Fibroblast of lung (primary cell): ENCODE data around the gene KCTD11. TPM values are rescaled to one million over a fixed set of nuclear protein-coding genes. Genes with fewer than 3 reads are reported as not detected.
"Not testable (repeated sequence)": the region's sequence is repeated elsewhere in the genome, so short reads cannot be mapped to it uniquely, and the experiment has no call there.

Source experiments
- DNase-seq, 2 donors: peaks; one replicate each; pipeline versions ENCODE4 v3.0.0 to v3.0.0-alpha.2; 2010; ENCODE audit warnings: low read depth in 2 of 2
- H2AFZ ChIP-seq: 2 replicates; pipeline ENCODE4 v1.5.1; 2012; ENCODE audit warnings: low read length, control low read depth, inconsistent platforms
- H3K27ac ChIP-seq: 2 replicates; pipeline ENCODE4 v1.5.1; 2011; ENCODE audit warnings: low read length, control low read depth; ENCODE audit not compliant: insufficient read depth
- H3K27me3 ChIP-seq: 2 replicates; pipeline ENCODE4 v1.5.1; 2011; ENCODE audit warnings: mild to moderate bottlenecking, low read length; ENCODE audit not compliant: control insufficient read depth, insufficient read depth
- H3K36me3 ChIP-seq: 2 replicates; pipeline ENCODE4 v1.5.1; 2011; ENCODE audit warnings: low read length; ENCODE audit not compliant: control insufficient read depth, insufficient read depth
- H3K4me1 ChIP-seq: 2 replicates; pipeline ENCODE4 v1.5.1; 2011; ENCODE audit warnings: low read length; ENCODE audit not compliant: control insufficient read depth, insufficient read depth; ENCODE audit errors: extremely low read depth
- H3K4me2 ChIP-seq: 2 replicates; pipeline ENCODE4 v1.5.1; 2011; ENCODE audit warnings: low read length, control low read depth; ENCODE audit not compliant: insufficient read depth; ENCODE audit errors: extremely low read depth
- H3K4me3 ChIP-seq, 4 experiments: fragments of 200-600 bp in 1 of 4; sonication (generic) in 1 of 4; replicated peaks in 1 of 4; 2 replicates each; pipeline ENCODE4 v1.5.1; 2011 to 2016; ENCODE audit warnings: low read length in 4 of 4, low read depth in 3 of 4, mild to moderate bottlenecking in 3 of 4, control low read depth in 2 of 4, inconsistent platforms in 1 of 4, mixed read lengths in 1 of 4; ENCODE audit not compliant: insufficient read depth in 1 of 4; ENCODE audit errors: control extremely low read depth in 1 of 4
- H3K79me2 ChIP-seq: 2 replicates; pipeline ENCODE4 v1.5.1; 2012; ENCODE audit warnings: mild to moderate bottlenecking, low read length, inconsistent platforms; ENCODE audit not compliant: control insufficient read depth, insufficient read depth
- H3K9ac ChIP-seq: 2 replicates; pipeline ENCODE4 v1.5.1; 2011; ENCODE audit warnings: mild to moderate bottlenecking, low read length, control low read depth; ENCODE audit not compliant: insufficient read depth
- H3K9me3 ChIP-seq: 2 replicates; pipeline ENCODE4 v1.5.1; 2012; ENCODE audit warnings: low read depth, low read length; ENCODE audit not compliant: control insufficient read depth, insufficient read depth
- H4K20me1 ChIP-seq: 2 replicates; pipeline ENCODE4 v1.5.1; 2011; ENCODE audit warnings: low read length; ENCODE audit not compliant: control insufficient read depth, insufficient read depth; ENCODE audit errors: extremely low read depth
- EZH2 ChIP-seq: IDR thresholded peaks from 2 replicates; pipeline ENCODE4 v1.5.1; 2012; ENCODE audit warnings: low read length, control low read depth, mild to moderate bottlenecking; ENCODE audit errors: missing control alignments
- polyA plus RNA-seq, 2 donors: library from polyadenylated mRNA; depleted of rRNA in 1 of 2; stranded (reverse) in 1 of 2; unstranded in 1 of 2; fragments of >200 nt; gene quantifications; 2 replicates each; pipeline ENCODE4 v1.2.1, GENCODE V29; 2011 to 2012; ENCODE audit warnings: missing spikeins in 1 of 2
- total RNA-seq: library from RNA; depleted of rRNA; stranded (reverse); fragments of >200 nt; gene quantifications from 2 replicates; pipeline ENCODE4 v1.2.1, GENCODE V29; 2014
- TF ChIP-seq, protein P1 (sequence below), 2 donors: IDR thresholded peaks in 1 of 2; conservative IDR thresholded peaks in 1 of 2; 1 replicate in 1 of 2; 2 replicates in 1 of 2; pipeline ENCODE4 v1.5.1; 2011 to 2012; ENCODE audit warnings: low read length in 2 of 2, control low read depth in 1 of 2, inconsistent platforms in 1 of 2, low read depth in 1 of 2, mild to moderate bottlenecking in 1 of 2

KCTD11 gene
- total and polyA plus RNA-seq, 2 donors (not counting 1 experiment from before 2014, with no cell fraction given), result 8.8 to 11.9 TPM

DNA sequence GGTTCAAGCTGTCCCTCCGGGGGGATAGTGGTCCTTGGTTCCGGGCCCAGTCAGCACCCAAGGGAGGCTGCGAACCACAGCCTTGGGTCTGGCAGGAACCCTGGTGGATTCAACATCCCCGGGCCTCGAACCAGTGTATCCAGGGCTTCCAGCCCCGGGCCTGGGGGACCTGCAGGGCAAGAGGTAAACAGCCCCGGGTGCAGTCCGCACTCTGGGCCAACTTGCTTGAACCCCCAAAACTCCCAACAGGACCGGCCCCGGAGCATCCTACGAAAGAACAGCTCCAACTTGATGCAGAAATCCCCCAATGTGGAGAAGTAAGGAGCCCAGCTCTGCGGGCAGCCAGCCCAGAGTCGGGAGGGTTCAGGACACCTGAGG, 21.3 kb upstream of the KCTD11 start:
- Histone ChIP-seq H3K27me3 (peaks cover 7% of the 10 kb centered on the region), H3K36me3 (no peaks in the 10 kb centered on the region), H3K9me3 (no peaks in the 10 kb centered on the region), H2AFZ (peak overlapping the region; percentile 72), H3K27ac (no peak overlapping the region), H3K4me1 (no peaks in the 10 kb centered on the region), H3K9ac (peak overlapping the region; percentile 26), H3K79me2 (peaks cover 6% of the 10 kb centered on the region), H3K4me3 (peak overlapping the region; percentile 47 to 88 (median 66)), H3K4me2 (peak overlapping the region; percentile 75), H4K20me1 (no peaks in the 10 kb centered on the region)
- TF ChIP-seq EZH2, result no peak
- TF ChIP-seq, protein P1, sequence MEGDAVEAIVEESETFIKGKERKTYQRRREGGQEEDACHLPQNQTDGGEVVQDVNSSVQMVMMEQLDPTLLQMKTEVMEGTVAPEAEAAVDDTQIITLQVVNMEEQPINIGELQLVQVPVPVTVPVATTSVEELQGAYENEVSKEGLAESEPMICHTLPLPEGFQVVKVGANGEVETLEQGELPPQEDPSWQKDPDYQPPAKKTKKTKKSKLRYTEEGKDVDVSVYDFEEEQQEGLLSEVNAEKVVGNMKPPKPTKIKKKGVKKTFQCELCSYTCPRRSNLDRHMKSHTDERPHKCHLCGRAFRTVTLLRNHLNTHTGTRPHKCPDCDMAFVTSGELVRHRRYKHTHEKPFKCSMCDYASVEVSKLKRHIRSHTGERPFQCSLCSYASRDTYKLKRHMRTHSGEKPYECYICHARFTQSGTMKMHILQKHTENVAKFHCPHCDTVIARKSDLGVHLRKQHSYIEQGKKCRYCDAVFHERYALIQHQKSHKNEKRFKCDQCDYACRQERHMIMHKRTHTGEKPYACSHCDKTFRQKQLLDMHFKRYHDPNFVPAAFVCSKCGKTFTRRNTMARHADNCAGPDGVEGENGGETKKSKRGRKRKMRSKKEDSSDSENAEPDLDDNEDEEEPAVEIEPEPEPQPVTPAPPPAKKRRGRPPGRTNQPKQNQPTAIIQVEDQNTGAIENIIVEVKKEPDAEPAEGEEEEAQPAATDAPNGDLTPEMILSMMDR (conservative IDR thresholded peaks at IDR 0.05 in 1 of 2, IDR thresholded peaks at IDR 0.05 in 1 of 2; ENCODE audit: low read depth in 1 of 2, low read length in 2 of 2), result no peak
- DNase-seq, result no peak

DNA sequence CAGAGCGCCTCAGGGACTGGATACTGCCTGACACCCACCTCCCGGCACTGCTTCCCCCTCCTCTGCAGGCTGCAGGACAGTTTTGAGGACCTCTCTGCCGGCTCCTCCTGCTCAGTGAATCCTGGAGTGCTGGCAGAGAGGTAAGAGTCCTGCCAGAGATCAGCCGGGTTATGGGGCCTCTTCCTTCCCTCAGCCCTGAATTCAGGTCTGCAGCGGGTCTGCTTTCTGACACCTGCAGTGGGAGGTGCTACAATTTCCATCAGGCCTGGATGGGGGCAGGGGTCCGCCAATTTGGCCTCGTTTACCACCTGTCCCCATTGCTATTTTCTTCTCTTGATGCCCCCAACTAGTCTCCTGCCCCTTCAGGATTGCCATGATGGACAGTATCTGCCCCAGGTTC, 19.9 kb upstream of the KCTD11 start:
- Histone ChIP-seq H3K9ac (no peak overlapping the region), H3K4me1 (no peaks in the 10 kb centered on the region), H3K27me3 (peaks cover 7% of the 10 kb centered on the region), H3K9me3 (no peaks in the 10 kb centered on the region), H4K20me1 (no peaks in the 10 kb centered on the region), H2AFZ (no peak overlapping the region), H3K36me3 (no peaks in the 10 kb centered on the region), H3K79me2 (peaks cover 6% of the 10 kb centered on the region), H3K4me2 (no peak overlapping the region), H3K4me3 (no peak overlapping the region), H3K27ac (no peak overlapping the region)
- TF ChIP-seq, protein P1 (conservative IDR thresholded peaks at IDR 0.05 in 1 of 2, IDR thresholded peaks at IDR 0.05 in 1 of 2; ENCODE audit: low read depth in 1 of 2, low read length in 2 of 2), result no peak
- TF ChIP-seq EZH2, result no peak
- no peak for DNase-seq

DNA sequence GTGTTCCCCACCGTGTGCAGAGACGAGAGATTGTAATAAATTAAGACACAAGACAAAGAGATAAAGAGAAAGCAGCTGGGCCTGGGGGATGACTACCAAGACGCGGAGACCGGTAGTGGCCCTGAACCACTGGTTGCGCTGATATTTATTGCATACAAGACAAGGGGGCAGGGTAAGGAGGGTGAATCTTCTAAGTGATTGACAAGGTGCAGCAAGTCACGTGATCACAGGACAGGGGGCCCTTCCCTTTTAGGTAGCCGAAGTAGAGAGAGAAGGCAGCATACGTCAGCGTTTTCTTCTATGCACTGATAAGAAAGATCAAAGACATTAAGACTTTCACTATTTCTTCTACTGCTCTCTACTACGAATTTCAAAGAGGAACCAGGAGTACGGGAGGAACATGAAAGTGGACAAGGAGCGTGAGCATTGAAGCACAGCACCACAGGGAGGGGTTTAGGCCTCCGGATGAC, 19.3 kb upstream of the KCTD11 start:
- H4K20me1 ChIP-seq, H3K36me3 ChIP-seq, H3K4me1 ChIP-seq, H3K79me2 ChIP-seq, H3K4me2 ChIP-seq, H3K9ac ChIP-seq, H3K4me3 ChIP-seq, H3K27ac ChIP-seq, H3K27me3 ChIP-seq, H2AFZ ChIP-seq, H3K9me3 ChIP-seq, DNase-seq: not testable (repeated sequence)
